C4-2B (cell line): ENCODE measurements around the gene SUFU.

ENCODE experiments used
- H3K27ac ChIP-seq: fragments of 450-650 bp; 2 replicates; pipeline ENCODE4 v1.5.1; 2017
- CTCF ChIP-seq: fragments of 450-650 bp; conservative IDR thresholded peaks from 2 replicates; pipeline ENCODE4 v1.5.1; 2017; ENCODE audit warnings: mild to moderate bottlenecking
- ZFX ChIP-seq: fragments of 450-650 bp; IDR thresholded peaks from 2 replicates; pipeline ENCODE4 v1.6.1; 2017

Gene SUFU

GRCh38 chr10:102545997-102546396 lies 42.2 kb downstream of the SUFU start:
- no peak for TF ChIP-seq ZFX
- TF ChIP-seq CTCF: no peak
- H3K27ac ChIP-seq: no peak overlapping the region

- TF ChIP-seq CTCF (no peak), ZFX (no peak)
- H3K27ac ChIP-seq: no peak overlapping the region
Observed at GRCh38 chr10:102546606-102547320, 43.0 kb downstream of the SUFU start.

- no peak overlapping the region for H3K27ac ChIP-seq
- TF ChIP-seq ZFX (no peak), CTCF (no peak)
Observed at GRCh38 chr10:102549549-102549948, 45.8 kb downstream of the SUFU start.

- H3K27ac ChIP-seq: no peak overlapping the region
- TF ChIP-seq CTCF (no peak), ZFX (no peak)
Observed at GRCh38 chr10:102550636-102551210, 47.0 kb downstream of the SUFU start.

- TF ChIP-seq CTCF: no peak
- H3K27ac ChIP-seq: no peak overlapping the region
Observed at GRCh38 chr10:102552533-102552932, 48.8 kb downstream of the SUFU start.

GRCh38 chr10:102553771-102554170 lies 50.0 kb downstream of the SUFU start:
- TF ChIP-seq ZFX (no peak), CTCF (no peak)
- H3K27ac ChIP-seq: no peak overlapping the region

- TF ChIP-seq CTCF (no peak), ZFX (no peak)
- H3K27ac ChIP-seq: no peak overlapping the region
Observed at GRCh38 chr10:102554531-102554930, 50.8 kb downstream of the SUFU start.
